Pancreas (tissue), 10 donors: ENCODE measurements around the gene E2F1. TPM values are rescaled to one million over a fixed set of nuclear protein-coding genes. Genes with fewer than 3 reads are reported as not detected.
A peak's percentile ranks its signal among the peaks of the same experiment; 100 is the strongest.

Source experiments
- ATAC-seq, 4 donors: fragments of 200-7000 bp; cut with Tn5 transposase; one replicate each; pipeline versions ENCODE4 v1.8.0 to v1.9.1; 2020; ENCODE audit warnings: mild to moderate bottlenecking in 4 of 4, moderate library complexity in 4 of 4
- DNase-seq, 6 donors: peaks; one replicate each; pipeline ENCODE4 v3.0.0-alpha.2; 2020
- FAIRE-seq: peaks from 2 replicates; lab custom pipeline; 2012; peaks lifted over from hg19 to GRCh38; lab: Jason Lieb, UNC
- H3K27ac ChIP-seq, 4 donors: fragments of 200-600 bp; sonication (generic); 1 replicate in 3 of 4; 2 replicates in 1 of 4; pipeline versions ENCODE4 v1.5.0 to v1.8.0; 2020
- H3K27me3 ChIP-seq, 4 donors: fragments of 200-600 bp; one replicate each; pipeline ENCODE4 v1.8.0; 2021
- H3K36me3 ChIP-seq, 3 donors: fragments of 200-600 bp; sonication (generic) in 1 of 3; one replicate each; pipeline versions ENCODE4 v1.5.0 to v1.8.0; 2020 to 2021
- H3K4me1 ChIP-seq, 3 donors: fragments of 200-600 bp; one replicate each; pipeline ENCODE4 v1.8.0; 2021
- H3K4me3 ChIP-seq, 4 donors: fragments of 200-600 bp; sonication (generic) in 2 of 4; one replicate each; pipeline versions ENCODE4 v1.5.0 to v1.8.0; 2020 to 2021
- H3K9me3 ChIP-seq, 4 donors: fragments of 200-600 bp; one replicate each; pipeline ENCODE4 v1.8.0; 2021
- WGBS, 2 donors: extraction: QIAGEN DNeasy Blood & Tissue Kit; methylation state at CpG; one replicate each; pipeline ENCODE4 v1.1.7; 2013; 5-methylcytosine and 5-hydroxymethylcytosine counted together
- intact Hi-C, 3 donors: fragments of 100-400 bp; cut with DNase I; formaldehyde crosslinking; loops; one replicate each; pipeline versions ENCODE4 v1.11.1 to v1.14.2; 2022
- polyA plus RNA-seq, 2 donors: library from polyadenylated mRNA; stranded (reverse); fragments of 200-250 nt; gene quantifications; one replicate each; pipeline ENCODE4 v1.2.3, GENCODE V29; 2013
- total RNA-seq, 6 donors: library from RNA; stranded (reverse); fragmentation: NEBNext Ultra II Directional in 4 of 6; extraction: Animal tissue kit (Norgen Biotek cat#: 25700) in 4 of 6; gene quantifications; one replicate each; pipeline versions ENCODE4 v1.2.1 to v1.2.4, GENCODE V29; 2021 to 2023
- TF ChIP-seq, protein P1 (sequence below), 4 donors: fragments of 200-600 bp; sonication (generic) in 3 of 4; IDR thresholded peaks; one replicate each; pipeline versions ENCODE4 v1.5.0 to v1.8.0; 2021; ENCODE audit warnings: antibody characterized with exemption in 4 of 4
- donor health status: healthy with polysubstance abuse.
- donor health status: DM: no; HTN: no; CAD: no; lungs with moderate emphysema.
- donor health status: DM: no; HTN: no; CAD: no.
- donor health status: control.
- donor health status: control.
- donor health status: Bipolar disorder and iron deficiency.
- donor health status: DM: yes; HTN: yes; CAD: no.
- donor health status: DM: no; HTN: no; CAD: no.
- donor health status: DM: no; HTN: no; CAD: no.
- donor health status: DM: yes; HTN: yes; CAD: no.

Gene E2F1
- total and polyA plus RNA-seq, 8 donors = 0.23 to 0.92 (median 0.60) TPM

DNA sequence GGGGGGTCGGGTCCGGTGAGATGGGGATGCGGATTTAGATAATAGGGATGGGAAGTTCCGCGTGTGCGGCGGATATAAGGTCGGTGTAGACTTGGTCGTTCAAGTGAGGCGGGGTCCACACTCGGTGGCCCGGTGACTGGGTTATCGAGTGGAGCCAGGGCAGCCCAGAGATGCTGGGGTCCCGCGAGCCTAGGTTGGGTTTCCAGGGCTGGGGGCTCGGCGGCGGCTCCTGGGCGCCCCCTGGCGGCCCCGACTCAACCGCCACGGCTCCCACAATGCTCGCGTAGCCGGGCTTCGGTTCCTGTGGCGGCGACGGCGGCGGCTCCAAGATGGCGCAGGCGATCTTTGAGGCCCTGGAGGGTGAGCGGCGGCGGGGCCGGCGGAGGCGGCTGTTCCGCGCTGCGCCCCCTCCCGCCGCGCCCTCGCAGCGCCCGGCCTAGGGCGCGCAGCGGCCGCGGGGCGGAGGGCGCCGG lies 45.5 kb upstream of the E2F1 start, which contains the start of gene ZNF341:
ZNF341 (plus strand) TSS at position 304 of the 473 bp plus-strand sequence; CDS start at position 330, 26 bp downstream.
- no peaks in the 10 kb centered on the region for H3K36me3 ChIP-seq
- peak within 1 kb of the TSS; percentile 89 to 96 (median 92) for H3K27ac ChIP-seq
- H3K9me3 ChIP-seq = no peaks in the 10 kb centered on the region
- H3K4me1 ChIP-seq = peaks cover 3 to 14% (median 9%) of the 10 kb centered on the region in 3 donors
- DNase-seq (peak; percentile 86 to 96 (median 92)), FAIRE-seq (no peak), ATAC-seq (peak in 3 of 4 donors; percentile 76 to 82 (median 79))
- intact Hi-C loops = no loop called here
- peak within 1 kb of the TSS; percentile 16 to 59 (median 41) for H3K4me3 ChIP-seq
- 4 to 9% methylated on average over 19 to 57 of the region's 57 CpGs for WGBS, 2 donors
- H3K27me3 ChIP-seq = no peaks in the 10 kb centered on the region
- TF ChIP-seq, protein P1, sequence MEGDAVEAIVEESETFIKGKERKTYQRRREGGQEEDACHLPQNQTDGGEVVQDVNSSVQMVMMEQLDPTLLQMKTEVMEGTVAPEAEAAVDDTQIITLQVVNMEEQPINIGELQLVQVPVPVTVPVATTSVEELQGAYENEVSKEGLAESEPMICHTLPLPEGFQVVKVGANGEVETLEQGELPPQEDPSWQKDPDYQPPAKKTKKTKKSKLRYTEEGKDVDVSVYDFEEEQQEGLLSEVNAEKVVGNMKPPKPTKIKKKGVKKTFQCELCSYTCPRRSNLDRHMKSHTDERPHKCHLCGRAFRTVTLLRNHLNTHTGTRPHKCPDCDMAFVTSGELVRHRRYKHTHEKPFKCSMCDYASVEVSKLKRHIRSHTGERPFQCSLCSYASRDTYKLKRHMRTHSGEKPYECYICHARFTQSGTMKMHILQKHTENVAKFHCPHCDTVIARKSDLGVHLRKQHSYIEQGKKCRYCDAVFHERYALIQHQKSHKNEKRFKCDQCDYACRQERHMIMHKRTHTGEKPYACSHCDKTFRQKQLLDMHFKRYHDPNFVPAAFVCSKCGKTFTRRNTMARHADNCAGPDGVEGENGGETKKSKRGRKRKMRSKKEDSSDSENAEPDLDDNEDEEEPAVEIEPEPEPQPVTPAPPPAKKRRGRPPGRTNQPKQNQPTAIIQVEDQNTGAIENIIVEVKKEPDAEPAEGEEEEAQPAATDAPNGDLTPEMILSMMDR (IDR thresholded peaks at IDR 0.05) = peak; percentile 77 to 85 (median 82)

- 81 to 85% methylated on average over 18 of the region's 18 CpGs for WGBS, 2 donors
- ATAC-seq (no peak), DNase-seq (peak in 2 of 6 donors; percentile 34 to 37), FAIRE-seq (no peak)
- H3K4me1 ChIP-seq = peaks cover 3 to 14% (median 9%) of the 10 kb centered on the region in 3 donors
- H3K36me3 ChIP-seq = no peaks in the 10 kb centered on the region
- H3K27me3 ChIP-seq = no peaks in the 10 kb centered on the region
- peak overlapping the region; percentile 16 to 59 (median 33) for H3K4me3 ChIP-seq
- intact Hi-C loops = no loop called here
- H3K9me3 ChIP-seq = no peaks in the 10 kb centered on the region
- peak overlapping the region; percentile 84 to 96 (median 90) for H3K27ac ChIP-seq
- TF ChIP-seq, protein P1 (IDR thresholded peaks at IDR 0.05) = no peak
Observed at GRCh38 chr20:33730946-33731692, 44.9 kb upstream of the E2F1 start.

DNA sequence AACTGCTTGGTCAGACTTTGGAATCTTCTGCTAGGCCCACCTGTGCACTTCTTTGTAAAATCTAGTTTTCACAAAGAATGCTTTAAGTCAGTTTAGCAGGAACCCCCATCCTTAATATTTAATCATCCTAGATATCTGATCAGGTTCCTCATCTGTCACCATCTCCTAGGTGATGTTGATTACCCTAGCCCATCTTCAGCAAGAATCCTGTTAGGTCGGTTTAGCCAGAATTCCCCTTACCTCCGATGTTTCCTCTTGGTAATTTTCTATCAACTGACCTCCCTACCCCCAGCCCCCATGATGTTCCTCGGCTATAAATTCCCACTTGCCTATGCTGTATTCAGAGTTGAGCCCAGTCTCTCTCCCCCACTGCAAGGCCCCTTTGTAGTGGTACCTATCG lies 42.9 kb upstream of the E2F1 start:
- Histone ChIP-seq H3K4me1 (peaks cover 3 to 13% (median 9%) of the 10 kb centered on the region in 3 donors), H3K27ac (no peak overlapping the region), H3K27me3 (no peaks in the 10 kb centered on the region), H3K4me3 (no peak overlapping the region), H3K36me3 (no peaks in the 10 kb centered on the region), H3K9me3 (no peaks in the 10 kb centered on the region)
- intact Hi-C loops = no loop called here
- FAIRE-seq = no peak
- no peak for DNase-seq
- TF ChIP-seq, protein P1 (IDR thresholded peaks at IDR 0.05) = no peak
- no peak for ATAC-seq
- 49 to 52% methylated on average over 4 of the region's 4 CpGs for WGBS, 2 donors

DNA sequence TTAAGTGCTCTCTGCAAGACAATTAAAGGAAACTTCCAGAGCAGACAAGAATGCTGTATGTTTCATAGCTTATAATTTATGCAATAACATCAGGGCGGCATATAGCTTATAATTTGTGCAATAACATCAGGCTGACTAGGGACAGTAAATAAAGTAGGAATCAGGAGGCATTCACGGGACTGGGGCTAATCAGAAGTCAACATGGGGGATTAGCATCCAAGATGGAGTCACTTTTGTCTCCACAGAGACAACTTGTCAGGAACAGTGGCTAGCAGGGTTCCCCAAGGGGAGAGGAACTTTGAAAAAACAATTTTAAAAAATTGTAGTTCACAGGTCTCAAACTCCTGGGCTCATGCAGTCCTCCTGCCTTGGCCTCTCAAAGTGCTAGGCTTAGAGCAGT lies 42.3 kb upstream of the E2F1 start:
- TF ChIP-seq, protein P1 (IDR thresholded peaks at IDR 0.05) = no peak
- 67 to 79% methylated on average over 2 of the region's 2 CpGs for WGBS, 2 donors
- FAIRE-seq (no peak), DNase-seq (no peak), ATAC-seq (no peak)
- intact Hi-C loops = no loop called here
- Histone ChIP-seq H3K27ac (no peak overlapping the region), H3K4me1 (peaks cover 3 to 8% (median 7%) of the 10 kb centered on the region in 3 donors), H3K4me3 (no peak overlapping the region), H3K36me3 (no peaks in the 10 kb centered on the region), H3K9me3 (no peaks in the 10 kb centered on the region), H3K27me3 (no peaks in the 10 kb centered on the region)

GRCh38 chr20:33727806-33728205 lies 41.6 kb upstream of the E2F1 start:
- 71 to 79% methylated on average over 3 of the region's 3 CpGs for WGBS, 2 donors
- Histone ChIP-seq H3K27me3 (no peaks in the 10 kb centered on the region), H3K27ac (no peak overlapping the region), H3K4me3 (no peak overlapping the region), H3K36me3 (no peaks in the 10 kb centered on the region), H3K4me1 (peaks cover 0 to 1% (median under 1%) of the 10 kb centered on the region in 3 donors), H3K9me3 (no peaks in the 10 kb centered on the region)
- DNase-seq = no peak
- no peak for FAIRE-seq
- intact Hi-C loops = no loop called here
- TF ChIP-seq, protein P1 (IDR thresholded peaks at IDR 0.05) = no peak
- ATAC-seq = no peak
